ENCODE data around the gene ITPR2.

- TF ChIP-seq PKNOX1 (IDR thresholded peaks at IDR 0.05): no peak
- no peak for TF ChIP-seq SUZ12 (IDR thresholded peaks at IDR 0.05)
- TF ChIP-seq LEF1 (IDR thresholded peaks at IDR 0.05; ENCODE audit: borderline replicate concordance): no peak
- TF ChIP-seq BHLHE40 (IDR thresholded peaks at IDR 0.05; ENCODE audit: borderline replicate concordance): no peak
- no peak for TF ChIP-seq FOXM1 (IDR thresholded peaks at IDR 0.05; ENCODE audit: borderline replicate concordance)
- TF ChIP-seq L3MBTL2 (conservative IDR thresholded peaks at IDR 0.05): no peak
- TF ChIP-seq ZNF384 (IDR thresholded peaks at IDR 0.05): no peak
Measured at GRCh38 chr12:26347300-26347699, 485.7 kb downstream of the ITPR2 start.
